HG03095 (cell line): ENCODE measurements around the gene PNMA1.

Experiments
- ATAC-seq: cut with Tn5 transposase; IDR thresholded peaks from one replicate; pipeline ENCODE4 v1.9.1; 2021; ENCODE audit warnings: moderate library complexity; ENCODE audit not compliant: unreplicated experiment

Gene PNMA1

DNA sequence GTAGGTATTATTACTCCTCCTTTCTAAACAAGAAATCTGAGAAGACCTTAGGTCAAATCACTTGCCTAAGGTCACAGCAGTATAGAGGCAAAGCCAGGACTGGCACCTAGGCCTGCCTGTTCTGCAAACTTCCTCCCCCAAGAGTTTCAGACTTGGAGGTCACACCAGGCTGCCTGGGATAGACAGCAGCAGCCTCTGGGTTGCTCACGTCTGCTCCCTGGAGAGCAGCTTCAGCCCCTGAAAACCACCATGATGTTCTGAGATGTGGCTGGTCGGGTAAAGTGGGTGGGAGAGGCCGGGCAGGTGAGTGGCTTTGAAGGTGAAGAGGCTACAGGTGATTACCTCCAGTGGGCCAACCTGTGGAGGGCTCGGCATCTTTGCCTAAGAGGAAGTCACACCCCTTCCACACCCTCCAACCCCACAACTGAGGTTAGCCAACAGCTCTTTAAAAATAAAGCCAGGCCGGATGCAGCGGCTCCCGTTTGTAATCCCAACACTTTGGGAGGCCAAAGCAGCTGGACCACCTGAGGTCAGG is 37.0 kb upstream of the PNMA1 start:
- no peak for ATAC-seq

DNA sequence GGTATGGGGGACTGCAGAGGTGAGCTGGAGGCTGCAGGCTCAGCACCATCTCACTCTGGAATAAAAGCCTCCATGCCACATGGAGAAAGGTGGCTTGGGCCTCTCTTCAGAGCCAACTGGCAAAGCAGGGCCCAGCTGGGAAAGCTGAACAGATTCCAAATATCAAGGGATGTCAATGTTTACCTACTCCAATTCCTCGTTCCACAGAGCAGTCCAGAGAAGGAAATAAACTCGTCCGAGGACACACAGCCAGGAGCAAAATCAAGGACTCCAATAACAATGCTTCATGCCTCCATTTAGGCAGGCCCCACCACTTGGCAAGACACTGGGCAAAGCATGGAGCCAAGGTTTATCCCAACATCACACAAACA is 36.3 kb upstream of the PNMA1 start:
- no peak for ATAC-seq

DNA sequence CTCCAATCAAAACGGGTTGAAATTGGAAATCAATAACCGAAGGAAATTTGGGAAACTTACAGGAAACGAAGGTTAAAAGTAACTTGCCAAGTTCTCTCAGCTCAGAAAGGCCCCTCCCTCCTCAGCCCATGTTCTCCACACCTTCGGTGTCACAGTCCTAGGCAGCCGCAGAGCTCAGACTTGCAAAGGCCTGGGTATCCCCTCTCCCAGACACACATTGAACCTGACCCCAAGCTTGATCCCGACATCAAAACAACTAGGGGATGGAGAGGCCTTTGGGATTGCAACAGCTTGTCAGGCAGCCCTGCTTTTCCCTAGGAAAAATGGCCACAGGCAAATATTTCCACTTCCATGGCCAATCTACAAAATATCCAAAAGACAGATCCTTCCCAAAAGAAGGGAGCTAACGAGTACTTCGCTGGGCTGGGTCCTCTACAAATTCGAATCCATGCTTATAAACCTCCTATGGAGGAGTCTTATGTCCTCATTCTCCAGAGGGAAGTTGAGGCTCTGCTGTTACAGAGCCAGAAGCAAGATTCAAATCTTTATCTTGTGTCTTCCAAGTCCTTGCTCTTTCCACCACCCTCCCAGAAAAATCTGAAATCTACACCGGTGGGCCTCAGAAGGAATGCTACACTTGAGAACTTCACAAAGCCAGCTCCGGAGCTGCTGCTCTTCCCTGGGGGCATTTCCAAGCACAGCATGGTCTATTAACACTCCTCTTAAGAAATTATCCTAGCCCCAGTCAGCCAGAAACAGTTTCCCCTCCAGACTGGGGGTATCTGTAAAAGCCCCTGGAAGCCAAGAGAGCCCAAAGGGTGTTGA is 35.7 kb upstream of the PNMA1 start:
- no peak for ATAC-seq

DNA sequence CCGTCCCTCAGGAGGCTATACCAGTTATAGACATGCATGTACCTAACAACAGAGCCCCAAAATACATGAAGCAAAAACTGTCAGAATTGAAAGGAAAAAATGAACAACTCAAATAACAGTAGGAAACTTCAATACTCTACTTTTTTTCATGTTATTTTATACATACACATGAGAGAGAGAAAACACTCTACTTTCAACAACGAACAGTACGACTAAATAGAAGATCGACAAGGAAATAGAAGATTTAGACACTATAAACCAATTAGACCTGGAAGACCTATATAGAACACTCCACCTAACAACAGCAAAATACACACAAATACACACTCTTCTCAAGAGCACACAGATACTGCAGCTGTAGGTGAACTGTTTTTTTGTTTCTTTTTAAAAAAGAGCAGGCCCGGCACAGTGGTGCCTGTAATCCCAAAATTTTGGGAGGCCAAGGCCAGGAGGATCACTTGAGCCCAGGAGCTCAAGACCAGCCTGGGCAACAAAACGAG is 34.7 kb upstream of the PNMA1 start:
- ATAC-seq: no peak

- ATAC-seq: no peak
These were observed 33.4 kb upstream of the PNMA1 start for GRCh38 chr14:73747379-73748211.

GRCh38 chr14:73746520-73747378 is 32.6 kb upstream of the PNMA1 start:
- no peak for ATAC-seq

GRCh38 chr14:73745571-73746519 is 31.7 kb upstream of the PNMA1 start:
- no peak for ATAC-seq

- ATAC-seq: no peak
These were observed 30.8 kb upstream of the PNMA1 start for GRCh38 chr14:73744874-73745529.

DNA sequence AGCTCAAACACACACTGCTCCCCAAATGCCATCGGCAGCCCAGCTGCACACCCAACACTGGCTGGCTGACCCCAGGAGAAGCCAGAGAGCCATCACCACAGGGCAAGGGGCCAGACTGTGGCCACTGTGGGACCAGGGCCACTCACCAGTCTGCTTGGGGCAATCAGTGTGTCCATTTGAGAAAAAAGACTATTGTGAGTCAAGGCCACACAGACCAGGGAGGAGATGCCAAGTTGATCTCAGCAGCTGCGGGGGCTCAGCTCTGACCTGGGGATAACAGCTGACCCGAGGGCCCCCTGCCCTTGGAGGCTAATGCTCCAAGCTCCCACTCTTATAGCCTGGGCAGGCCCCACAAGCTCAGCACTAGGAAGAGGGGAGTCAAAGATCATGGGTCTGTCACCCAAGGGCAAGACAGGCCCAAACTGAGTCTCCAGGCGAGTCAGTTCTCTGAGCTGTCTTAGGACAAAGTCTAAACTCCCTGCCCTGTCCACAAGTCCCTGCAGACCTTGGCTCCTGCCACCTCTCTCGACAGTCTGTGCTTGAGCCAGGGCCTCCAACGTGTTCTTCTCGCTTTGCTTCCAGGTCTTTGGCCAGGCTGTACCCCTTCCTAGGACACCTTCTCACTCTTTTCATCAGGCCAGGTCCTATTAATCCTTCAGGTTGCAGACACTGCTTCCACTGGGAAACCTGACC is 30.1 kb upstream of the PNMA1 start:
- ATAC-seq: no peak

GRCh38 chr14:73743431-73743931 is 29.3 kb upstream of the PNMA1 start:
- ATAC-seq: peak; percentile 42

- no peak for ATAC-seq
These were observed 28.5 kb upstream of the PNMA1 start for GRCh38 chr14:73742520-73743238.

GRCh38 chr14:73741876-73742519 is 27.8 kb upstream of the PNMA1 start:
- ATAC-seq: no peak

- no peak for ATAC-seq
These were observed 27.2 kb upstream of the PNMA1 start for GRCh38 chr14:73741386-73741875.

GRCh38 chr14:73740618-73741326 is 26.6 kb upstream of the PNMA1 start:
- ATAC-seq: no peak

DNA sequence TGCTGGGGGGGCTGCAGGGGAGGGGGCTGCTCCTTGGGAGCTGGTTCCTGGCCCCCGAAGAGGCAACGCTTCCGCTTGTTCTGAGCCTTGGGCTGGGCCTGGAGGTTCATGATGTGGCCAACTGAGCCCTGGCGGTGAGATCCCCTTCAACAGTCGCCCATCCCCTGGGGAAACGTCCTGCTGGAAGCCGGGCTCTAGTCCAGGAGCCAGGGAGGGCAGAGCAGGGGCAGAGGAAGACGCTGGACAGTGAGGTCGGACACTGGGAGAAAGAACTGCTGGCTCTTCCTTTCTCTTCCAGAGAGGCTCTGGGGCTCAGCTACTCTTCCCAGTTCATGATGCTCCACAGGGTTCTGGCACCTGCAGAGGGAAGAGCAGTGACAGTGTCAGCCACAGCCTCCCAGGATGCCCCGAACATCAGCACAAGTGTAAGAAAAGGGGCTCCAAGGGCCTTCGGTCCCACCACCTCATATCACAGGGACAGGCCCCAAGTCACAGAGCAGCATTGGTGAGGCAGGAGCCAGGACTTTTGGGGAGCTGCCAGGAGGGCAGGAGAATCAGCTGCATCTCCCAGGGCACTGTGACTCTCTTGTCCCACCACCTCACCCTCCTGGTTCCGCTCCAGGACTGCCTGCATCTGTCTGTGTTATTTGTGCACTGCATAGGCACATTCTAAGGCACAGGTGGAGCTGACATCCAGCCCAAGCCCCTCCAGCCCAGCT is 25.9 kb upstream of the PNMA1 start:
- ATAC-seq: no peak
